ENCODE measurements around the gene OSBPL5.
A peak's percentile ranks its signal among the peaks of the same experiment; 100 is the strongest.
"Not testable (repeated sequence)": the region's sequence is repeated elsewhere in the genome, so short reads cannot be mapped to it uniquely, and the experiment has no call there.

Gene OSBPL5

DNA sequence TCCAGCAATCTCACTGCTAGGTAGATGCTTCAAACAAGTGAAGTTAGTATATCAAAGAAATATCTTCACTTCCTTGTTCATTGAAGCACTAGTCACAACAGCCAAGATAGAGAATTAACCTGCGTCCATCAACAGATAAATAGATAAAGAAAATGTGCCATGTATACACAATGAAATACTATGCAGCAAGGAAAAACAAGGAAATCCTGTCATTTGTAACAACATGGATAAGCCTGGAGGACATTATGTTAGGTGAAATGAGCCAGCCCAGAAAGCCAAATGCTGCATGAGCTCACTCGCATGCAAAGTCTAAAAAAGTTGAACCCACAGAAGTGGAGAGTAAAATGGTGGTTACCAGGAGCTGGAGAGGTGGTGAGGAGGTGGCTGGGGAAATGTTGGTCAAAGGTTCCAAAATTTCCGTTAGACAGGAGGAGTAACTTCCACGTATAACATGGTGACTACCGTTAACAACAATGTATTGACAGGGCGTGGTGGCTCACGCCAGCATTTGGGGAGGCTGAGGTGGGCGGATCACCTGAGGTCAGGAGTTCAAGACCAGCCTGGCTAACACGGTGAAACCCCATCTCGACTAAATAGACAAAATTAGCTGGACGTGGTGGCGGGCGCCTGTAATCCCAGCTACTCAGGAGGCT is 84.3 kb downstream of the OSBPL5 start:
- DNase-seq (ENCODE audit: low read depth): no peak

GRCh38 chr11:3080104-3080503 is 85.0 kb downstream of the OSBPL5 start:
- DNase-seq (ENCODE audit: low read depth): no peak

DNA sequence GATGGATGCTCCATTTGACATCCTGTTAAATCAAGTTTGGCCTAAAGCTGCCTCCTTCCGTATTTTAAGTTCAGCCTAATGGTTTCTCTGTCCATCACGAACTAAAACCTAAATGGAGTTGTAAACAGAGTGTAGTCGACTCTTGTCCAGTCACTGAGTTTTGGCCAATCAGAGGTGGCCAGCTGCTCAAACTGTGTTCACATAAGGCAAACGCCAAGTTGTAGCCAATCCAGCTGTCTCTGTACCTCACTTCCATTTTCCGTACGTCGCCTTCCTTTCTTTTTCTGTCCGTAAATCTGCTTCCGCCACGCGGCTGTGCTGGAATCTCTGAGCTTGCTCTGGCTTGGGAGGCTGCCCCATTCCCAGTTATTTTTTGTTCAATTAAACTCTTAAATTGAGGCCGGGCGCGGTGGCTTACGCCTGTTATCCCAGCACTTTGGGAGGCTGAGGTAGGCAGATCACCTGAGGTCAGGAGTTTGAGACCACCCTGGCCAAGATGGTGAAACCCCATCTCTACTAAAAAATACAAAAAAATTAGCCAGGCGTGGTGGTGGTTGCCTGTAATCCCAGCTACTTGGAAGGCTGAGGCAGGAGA is 87.2 kb downstream of the OSBPL5 start:
- no peak for DNase-seq (ENCODE audit: low read depth)

DNA sequence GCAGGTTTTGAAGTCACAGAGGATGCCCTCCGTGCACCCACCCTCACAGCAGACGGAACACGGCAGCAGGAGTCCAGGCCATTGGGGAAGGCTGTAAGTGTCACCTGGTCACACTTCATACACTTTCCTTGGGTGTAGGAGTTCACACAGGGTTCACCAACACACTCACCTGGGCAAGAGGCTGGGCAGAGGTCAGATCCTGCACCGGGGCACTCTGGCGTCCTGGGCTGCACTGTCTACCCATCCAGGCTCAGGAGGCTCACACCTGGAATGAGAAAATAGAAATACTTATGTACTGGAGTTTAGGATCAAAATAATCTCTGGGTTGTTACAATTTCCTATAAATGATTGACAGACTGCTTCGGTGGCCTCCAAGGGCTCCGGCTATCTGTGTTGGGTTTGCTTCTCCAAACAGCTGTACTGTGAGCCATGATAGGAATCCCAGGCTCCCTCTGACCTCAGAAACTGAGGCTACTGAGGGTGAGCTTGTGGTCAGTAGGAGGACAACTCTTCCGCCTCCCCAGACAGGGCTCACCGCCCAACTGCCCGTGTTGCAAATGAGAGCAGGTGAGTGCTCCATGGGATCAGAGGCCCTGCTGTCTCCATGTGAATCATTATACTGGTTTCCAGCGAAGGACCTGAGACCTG is 87.8 kb downstream of the OSBPL5 start:
- DNase-seq (ENCODE audit: low read depth): no peak

- no peak for DNase-seq (ENCODE audit: low read depth)
Observed at GRCh38 chr11:3074912-3075589, 90.1 kb downstream of the OSBPL5 start.

- DNase-seq (ENCODE audit: low read depth): no peak
Observed at GRCh38 chr11:3073029-3073435, 92.1 kb downstream of the OSBPL5 start.

- no peak for DNase-seq (ENCODE audit: low read depth)
Observed at GRCh38 chr11:3069425-3069824, 95.7 kb downstream of the OSBPL5 start.

GRCh38 chr11:3066308-3066707 is 98.8 kb downstream of the OSBPL5 start:
- DNase-seq (ENCODE audit: low read depth): not testable (repeated sequence)

GRCh38 chr11:3064709-3065108 is 100.4 kb downstream of the OSBPL5 start:
- not testable (repeated sequence) for DNase-seq (ENCODE audit: low read depth)

DNA sequence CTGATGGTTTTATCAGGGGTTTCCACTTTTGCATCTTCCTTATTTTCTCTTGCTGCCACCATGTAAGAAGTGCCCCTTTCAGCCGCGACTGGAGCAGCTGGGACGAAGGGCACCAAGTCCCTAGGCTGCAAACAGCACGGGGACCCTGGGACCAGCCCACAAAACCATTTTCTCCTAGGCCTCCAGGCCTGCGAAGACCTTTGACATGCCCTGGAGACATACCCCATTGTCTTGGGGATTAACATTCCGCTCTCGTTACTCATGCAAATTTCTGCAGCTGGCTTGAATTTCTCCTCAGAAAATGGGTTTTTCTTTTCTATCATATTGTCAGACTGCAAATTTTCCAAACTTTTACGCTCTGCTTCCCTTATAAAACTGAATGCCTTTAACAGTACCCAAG is 101.2 kb downstream of the OSBPL5 start:
- DNase-seq (ENCODE audit: low read depth): not testable (repeated sequence)

DNA sequence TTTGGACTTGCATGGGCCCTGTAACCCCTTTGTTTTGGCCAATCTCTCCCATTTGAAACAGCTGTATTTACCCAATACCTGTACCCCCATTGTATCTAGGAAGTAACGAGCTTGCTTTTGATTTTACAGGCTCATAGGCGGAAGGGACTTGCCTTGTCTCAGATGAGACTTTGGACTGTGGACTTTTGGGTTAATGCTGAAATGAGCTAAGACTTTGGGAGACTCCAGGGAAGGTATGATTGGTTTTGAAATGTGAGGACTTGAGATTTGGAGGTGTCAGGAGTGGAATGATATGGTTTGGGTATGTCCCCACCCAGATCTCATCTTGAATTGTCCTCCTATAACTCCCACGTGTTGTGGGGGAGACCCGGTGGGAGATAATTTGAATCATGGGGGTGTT is 101.7 kb downstream of the OSBPL5 start:
- not testable (repeated sequence) for DNase-seq (ENCODE audit: low read depth)

GRCh38 chr11:3060436-3061025 is 104.6 kb downstream of the OSBPL5 start:
- no peak for DNase-seq (ENCODE audit: low read depth)

DNA sequence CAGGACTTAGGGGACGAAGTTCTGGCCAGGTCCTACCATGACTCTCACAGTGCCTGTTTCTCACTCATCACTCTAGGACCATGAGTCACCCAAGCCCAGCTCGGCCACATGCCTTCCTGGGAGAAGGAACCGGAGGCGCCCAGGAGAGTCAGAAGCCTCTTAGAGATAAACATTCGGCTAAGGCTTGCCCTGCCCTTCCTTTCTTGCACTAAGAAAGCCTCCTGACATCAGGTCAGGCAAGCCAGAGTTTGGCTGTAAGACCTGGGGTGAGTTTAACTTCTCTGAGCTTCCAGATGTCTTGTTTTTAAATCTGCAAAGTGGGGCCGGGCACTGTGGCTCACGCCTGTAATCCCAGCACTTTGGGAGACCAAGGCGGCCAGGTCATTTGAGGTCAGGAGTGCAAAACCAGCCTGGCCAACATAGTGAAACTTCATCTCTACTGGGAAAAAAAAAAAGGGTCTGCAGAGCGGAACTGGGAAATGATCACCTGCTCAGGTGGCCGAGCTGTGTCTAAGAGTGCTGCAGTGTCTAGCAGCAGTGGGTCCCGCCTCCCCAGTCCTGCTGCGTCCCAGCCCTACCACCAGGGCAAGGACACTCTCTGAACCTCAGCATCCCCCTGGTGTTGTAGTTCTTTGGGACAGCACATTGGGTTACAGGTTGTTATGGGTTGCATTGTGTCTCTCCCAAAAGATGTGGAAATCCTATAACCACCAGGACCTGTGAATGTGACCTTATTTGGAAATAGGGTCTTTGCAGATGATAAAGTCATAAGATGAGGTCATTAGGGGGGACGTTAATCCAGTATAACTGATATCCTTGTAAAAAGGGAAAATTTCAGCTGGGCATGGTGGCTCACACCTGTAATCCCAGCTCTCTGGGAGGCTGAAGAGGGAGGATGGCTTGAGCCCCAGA is 106.1 kb downstream of the OSBPL5 start:
- DNase-seq (ENCODE audit: low read depth): peak; percentile 80

- DNase-seq (ENCODE audit: low read depth): peak; percentile 89
Observed at GRCh38 chr11:3057069-3057963, 107.8 kb downstream of the OSBPL5 start, which contains the start of gene CARS1. Gene CARS1 (minus strand): TSS chr11:3057423. CDS start chr11:3057367, 56 bp downstream.

DNA sequence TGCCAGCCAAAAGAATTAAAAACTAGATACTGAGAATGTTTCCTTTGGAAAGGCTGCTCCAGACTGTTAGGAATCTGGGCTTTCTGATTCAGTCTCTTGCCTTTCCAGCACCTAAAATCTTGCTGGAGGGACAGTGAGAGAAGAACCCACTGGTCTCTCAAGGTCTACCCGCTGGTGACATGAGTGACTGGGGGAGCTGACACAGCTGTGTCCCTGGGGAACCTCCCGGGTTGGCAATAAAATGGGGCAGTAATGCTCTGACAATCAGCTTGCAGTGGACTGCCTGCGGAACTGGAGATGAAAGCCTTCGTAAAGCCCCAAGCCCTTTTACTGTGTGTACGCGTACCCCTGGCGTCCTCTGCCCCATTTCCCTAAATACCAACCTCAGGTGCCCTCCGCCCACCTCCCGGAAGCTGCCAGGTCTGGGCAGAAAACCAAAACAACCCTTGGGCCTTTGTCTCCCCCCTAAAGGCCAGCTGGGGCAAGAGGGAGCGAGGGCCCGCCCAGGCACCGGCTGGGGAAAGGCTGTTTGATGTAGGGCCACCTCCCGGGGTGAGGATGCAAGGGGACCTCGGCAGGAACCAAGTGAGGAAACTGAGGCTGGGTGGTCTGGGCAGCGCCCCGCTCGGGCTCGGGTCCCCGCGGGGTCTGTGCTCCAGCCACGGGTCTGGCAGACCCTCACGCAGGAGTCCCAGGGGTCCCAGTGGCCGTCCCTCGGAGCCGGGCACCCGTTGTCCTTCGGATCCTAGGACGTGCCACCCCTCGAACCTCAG is 108.6 kb downstream of the OSBPL5 start:
- no peak for DNase-seq (ENCODE audit: low read depth)

GRCh38 chr11:3055891-3056290 is 109.2 kb downstream of the OSBPL5 start:
- no peak for DNase-seq (ENCODE audit: low read depth)

DNA sequence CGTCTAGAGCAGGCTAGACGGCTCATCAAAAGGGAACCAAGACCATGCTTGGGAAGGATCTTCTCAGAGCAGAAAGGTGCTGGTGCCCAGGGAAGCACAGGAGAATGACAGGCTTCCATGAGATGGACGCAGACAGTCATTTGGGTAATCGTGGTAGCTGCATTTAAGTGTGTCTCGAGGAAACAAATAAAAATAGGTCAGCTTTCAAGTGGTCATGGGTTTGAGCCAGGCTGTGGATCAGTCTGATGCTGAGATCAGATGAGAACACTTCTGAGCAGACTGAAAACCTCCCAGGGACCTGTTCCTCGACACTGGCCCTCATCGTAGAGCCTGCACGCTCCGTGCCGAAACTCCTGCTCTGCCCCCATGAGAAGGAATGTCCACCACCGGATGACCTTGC is 112.5 kb downstream of the OSBPL5 start:
- no peak for DNase-seq (ENCODE audit: low read depth)

- DNase-seq (ENCODE audit: low read depth): no peak
Observed at GRCh38 chr11:3052109-3052479, 113.0 kb downstream of the OSBPL5 start.

Measured in GM04504 (cell line).